Measurements from ENCODE around the gene TRIM4.

Gene TRIM4

GRCh38 chr7:99842926-99843325 lies 76.4 kb downstream of the TRIM4 start:
- DNase-seq (ENCODE audit: low read depth), result no peak
